Subcutaneous adipose tissue (tissue), 4 donors: ENCODE data around the gene ZNF565. TPM values are rescaled to one million over a fixed set of nuclear protein-coding genes. Genes with fewer than 3 reads are reported as not detected.

ENCODE experiments used
- CTCF ChIP-seq: fragments of 450-650 bp; IDR thresholded peaks from one replicate; pipeline ENCODE4 v1.5.1; 2016; ENCODE audit warnings: low read depth, mild to moderate bottlenecking, control low read depth, antibody characterized with exemption, moderate library complexity
- total RNA-seq, 4 donors: library from RNA; depleted of rRNA; stranded (reverse); fragments of >200 nt; gene quantifications; one replicate each; pipeline ENCODE4 v1.1.0, GENCODE V29; 2016

Gene ZNF565
- total RNA-seq: 1 to 10 TPM; 2.9 to 6.6 (median 5.1) TPM

GRCh38 chr19:36214386-36215275, at the start of gene ZNF565, which contains the start of gene ZNF146:
ZNF565 (minus strand) TSS chr19:36214665; CDS start chr19:36201985, 12,680 bp downstream.
ZNF146 (plus strand) TSS chr19:36215106; CDS start chr19:36236441, 21,335 bp downstream.
- no peak for TF ChIP-seq CTCF

- TF ChIP-seq CTCF: no peak
Measured at GRCh38 chr19:36259211-36259610, 44.7 kb upstream of the ZNF565 start.

DNA sequence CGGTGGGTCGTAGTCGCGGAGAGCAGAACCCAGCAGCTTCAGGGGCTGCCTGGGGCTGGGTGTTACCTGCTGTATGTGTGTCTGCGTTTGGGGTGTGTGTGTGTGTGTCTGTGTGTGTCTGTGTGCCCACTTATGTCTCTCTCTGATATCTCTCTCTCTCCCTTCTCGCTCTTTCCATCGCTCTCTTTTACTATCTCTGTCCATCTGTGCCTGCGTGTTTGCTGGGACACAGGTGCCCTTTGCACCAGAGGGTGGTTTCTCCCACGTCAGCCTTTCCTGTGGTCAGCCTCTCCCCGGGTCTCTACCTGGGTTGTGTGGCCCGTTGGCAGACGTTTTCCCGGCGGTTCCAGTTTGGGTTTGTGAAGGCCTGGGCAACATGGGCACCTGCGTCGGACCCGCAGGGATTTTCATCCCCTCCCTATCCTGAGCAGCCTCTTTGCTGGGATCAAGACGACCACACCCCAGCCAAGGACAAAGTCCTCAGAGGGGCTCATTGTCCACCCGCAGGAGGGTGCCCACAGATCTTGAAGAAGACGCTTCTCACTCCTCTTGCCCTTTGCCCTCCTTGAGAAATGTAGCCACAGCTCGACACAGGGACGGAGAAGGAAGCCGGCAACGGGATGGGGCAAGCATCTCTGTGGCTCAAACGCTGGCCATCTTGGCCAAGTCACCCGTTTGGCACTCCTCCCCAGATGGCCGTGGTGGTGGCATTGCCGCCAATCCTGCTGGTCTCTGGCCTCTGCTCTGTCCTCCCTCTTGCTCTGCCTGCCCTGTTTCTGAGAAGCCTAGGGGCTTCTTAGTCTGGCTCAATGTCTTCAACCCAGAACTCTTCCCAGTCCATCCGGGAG, 43.8 kb upstream of the ZNF565 start:
- TF ChIP-seq CTCF: no peak

DNA sequence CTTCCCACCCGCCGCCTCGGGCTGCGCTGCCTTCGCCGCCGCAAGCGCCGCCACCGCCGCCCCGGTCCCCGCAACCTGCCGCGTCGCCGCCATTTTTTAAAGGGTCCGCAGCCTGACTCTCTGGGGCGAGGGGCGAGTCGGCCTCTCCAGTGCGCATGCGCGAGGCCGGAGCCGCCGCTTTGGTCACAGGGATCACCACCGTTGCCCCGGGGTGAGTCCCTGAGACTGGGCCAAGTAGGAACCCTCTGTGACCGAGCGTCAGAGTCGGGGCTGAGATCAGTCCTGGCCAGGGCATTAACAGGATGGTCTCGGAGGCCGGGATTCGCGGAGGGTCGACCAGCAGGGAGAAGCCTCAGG, 43.0 kb upstream of the ZNF565 start:
- no peak for TF ChIP-seq CTCF

GRCh38 chr19:36256853-36257519, 42.5 kb upstream of the ZNF565 start:
- TF ChIP-seq CTCF: no peak

DNA sequence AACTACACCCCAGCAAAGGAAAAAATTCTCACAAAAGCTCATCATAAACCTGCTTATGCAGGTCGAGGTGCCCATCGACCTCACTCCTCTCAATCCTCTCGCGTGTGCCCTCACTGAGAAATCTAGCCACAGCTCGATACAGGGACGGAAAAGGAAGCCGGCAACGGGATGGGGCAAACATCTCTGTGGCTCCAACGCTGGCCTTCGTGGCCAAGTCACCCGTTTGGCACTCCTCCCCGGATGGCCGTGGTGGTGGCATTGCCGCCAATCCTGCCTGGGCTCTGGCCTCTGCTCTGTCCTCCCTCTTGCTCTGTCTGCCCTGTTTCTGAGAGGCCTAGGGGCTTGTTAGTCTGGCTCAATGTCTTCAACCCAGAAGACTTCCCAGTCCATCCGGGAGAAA, 41.6 kb upstream of the ZNF565 start:
- no peak for TF ChIP-seq CTCF

DNA sequence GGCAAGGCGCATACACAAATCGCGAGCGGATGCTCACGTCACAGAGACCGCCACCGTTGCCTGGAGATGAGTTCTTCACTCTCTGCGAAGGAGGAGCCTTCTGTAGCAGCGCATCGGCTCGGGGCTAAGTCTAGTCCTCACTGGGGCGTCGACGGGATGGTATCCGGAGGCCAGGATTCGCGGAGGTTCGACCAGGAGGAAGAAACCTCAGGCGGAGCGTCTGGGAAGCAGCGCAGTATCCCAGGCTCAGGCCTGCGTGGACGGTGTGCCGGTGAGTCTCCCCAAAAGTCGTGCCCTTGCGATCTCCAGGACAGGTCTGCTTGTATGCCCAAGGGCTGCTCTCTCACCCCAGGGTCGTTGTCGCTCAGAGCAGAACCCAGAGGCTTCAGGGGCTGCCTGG, 40.9 kb upstream of the ZNF565 start:
- TF ChIP-seq CTCF: no peak
